ENCODE measurements around the gene KCNK10.

DNA sequence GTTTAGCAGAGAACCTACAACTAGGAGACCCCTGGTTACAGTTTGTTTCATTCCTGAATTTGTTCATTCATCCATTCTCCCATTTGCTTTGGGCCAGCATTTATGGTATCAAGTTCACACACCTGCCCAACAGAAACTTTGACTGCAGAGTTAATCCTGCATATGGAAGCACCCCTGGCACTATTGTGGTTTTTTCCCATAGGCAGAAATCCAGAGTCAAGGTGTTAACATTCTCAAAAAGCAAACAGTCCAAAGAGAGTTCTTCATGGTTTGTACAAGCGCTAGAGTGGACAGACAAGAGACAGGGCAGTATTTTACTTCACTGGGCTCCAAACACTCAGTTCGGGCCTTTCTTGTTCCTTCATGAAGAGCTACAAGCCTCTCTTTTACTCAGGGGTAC lies 51.9 kb downstream of the KCNK10 start:
- TF ChIP-seq CTCF (tag by site-specific recombination; IDR thresholded peaks at IDR 0.05) (no peak), GLI4 (tag by site-specific recombination; IDR thresholded peaks at IDR 0.05) (no peak), ZBTB8A (tag by site-specific recombination; IDR thresholded peaks at IDR 0.05) (no peak), ZNF112 (tag by site-specific recombination; IDR thresholded peaks at IDR 0.05) (no peak), ZNF549 (tag by site-specific recombination; IDR thresholded peaks at IDR 0.05) (no peak), KLF10 (tag by site-specific recombination; IDR thresholded peaks at IDR 0.05) (no peak), IKZF3 (tag by site-specific recombination; IDR thresholded peaks at IDR 0.05) (no peak)
- TF ChIP-seq, protein P1, sequence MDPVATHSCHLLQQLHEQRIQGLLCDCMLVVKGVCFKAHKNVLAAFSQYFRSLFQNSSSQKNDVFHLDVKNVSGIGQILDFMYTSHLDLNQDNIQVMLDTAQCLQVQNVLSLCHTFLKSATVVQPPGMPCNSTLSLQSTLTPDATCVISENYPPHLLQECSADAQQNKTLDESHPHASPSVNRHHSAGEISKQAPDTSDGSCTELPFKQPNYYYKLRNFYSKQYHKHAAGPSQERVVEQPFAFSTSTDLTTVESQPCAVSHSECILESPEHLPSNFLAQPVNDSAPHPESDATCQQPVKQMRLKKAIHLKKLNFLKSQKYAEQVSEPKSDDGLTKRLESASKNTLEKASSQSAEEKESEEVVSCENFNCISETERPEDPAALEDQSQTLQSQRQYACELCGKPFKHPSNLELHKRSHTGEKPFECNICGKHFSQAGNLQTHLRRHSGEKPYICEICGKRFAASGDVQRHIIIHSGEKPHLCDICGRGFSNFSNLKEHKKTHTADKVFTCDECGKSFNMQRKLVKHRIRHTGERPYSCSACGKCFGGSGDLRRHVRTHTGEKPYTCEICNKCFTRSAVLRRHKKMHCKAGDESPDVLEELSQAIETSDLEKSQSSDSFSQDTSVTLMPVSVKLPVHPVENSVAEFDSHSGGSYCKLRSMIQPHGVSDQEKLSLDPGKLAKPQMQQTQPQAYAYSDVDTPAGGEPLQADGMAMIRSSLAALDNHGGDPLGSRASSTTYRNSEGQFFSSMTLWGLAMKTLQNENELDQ (tag by site-specific recombination; IDR thresholded peaks at IDR 0.05; ENCODE audit: low read depth): no peak
- TF ChIP-seq, protein P2, sequence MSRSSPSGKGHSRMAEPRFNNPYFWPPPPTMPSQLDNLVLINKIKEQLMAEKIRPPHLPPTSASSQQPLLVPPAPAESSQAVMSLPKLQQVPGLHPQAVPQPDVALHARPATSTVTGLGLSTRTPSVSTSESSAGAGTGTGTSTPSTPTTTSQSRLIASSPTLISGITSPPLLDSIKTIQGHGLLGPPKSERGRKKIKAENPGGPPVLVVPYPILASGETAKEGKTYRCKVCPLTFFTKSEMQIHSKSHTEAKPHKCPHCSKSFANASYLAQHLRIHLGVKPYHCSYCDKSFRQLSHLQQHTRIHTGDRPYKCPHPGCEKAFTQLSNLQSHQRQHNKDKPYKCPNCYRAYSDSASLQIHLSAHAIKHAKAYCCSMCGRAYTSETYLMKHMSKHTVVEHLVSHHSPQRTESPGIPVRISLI (tag by site-specific recombination; IDR thresholded peaks at IDR 0.05): no peak

Data from HEK293 (cell line).